GM12864 (cell line): ENCODE results near the gene DDX17.

Experiments
- DNase-seq: peaks from one replicate; pipeline ENCODE4 v3.0.0-alpha.2; 2011; ENCODE audit warnings: low read depth
- H3K4me3 ChIP-seq: 2 replicates; pipeline ENCODE4 v1.5.1; 2011; ENCODE audit warnings: mild to moderate bottlenecking, low read depth, low read length, control low read depth
- CTCF ChIP-seq: IDR thresholded peaks from 2 replicates; pipeline ENCODE4 v1.5.1; 2011; ENCODE audit warnings: low read depth, mild to moderate bottlenecking, moderate library complexity, low read length, control low read depth, inconsistent platforms; ENCODE audit errors: missing control alignments

DDX17 gene

GRCh38 chr22:38448945-38449745 lies 57.0 kb downstream of the DDX17 start:
- TF ChIP-seq CTCF, result no peak
- H3K4me3 ChIP-seq, result no peak overlapping the region
- no peak for DNase-seq

- H3K4me3 ChIP-seq, result no peak overlapping the region
- no peak for DNase-seq
- TF ChIP-seq CTCF, result no peak
These were observed 60.0 kb downstream of the DDX17 start for GRCh38 chr22:38446018-38446601.

GRCh38 chr22:38444783-38445182 lies 61.3 kb downstream of the DDX17 start:
- no peak for DNase-seq
- no peak for TF ChIP-seq CTCF
- no peak overlapping the region for H3K4me3 ChIP-seq

GRCh38 chr22:38443628-38444521 lies 62.2 kb downstream of the DDX17 start:
- TF ChIP-seq CTCF, result no peak
- DNase-seq, result no peak
- no peak overlapping the region for H3K4me3 ChIP-seq

GRCh38 chr22:38442967-38443627 lies 63.0 kb downstream of the DDX17 start:
- H3K4me3 ChIP-seq, result no peak overlapping the region
- TF ChIP-seq CTCF, result no peak
- no peak for DNase-seq

GRCh38 chr22:38441620-38442287 lies 64.4 kb downstream of the DDX17 start:
- no peak for TF ChIP-seq CTCF
- no peak for DNase-seq
- no peak overlapping the region for H3K4me3 ChIP-seq
